HUES48 (cell line): ENCODE results near the gene PTEN.

Source experiments
- H3K27ac ChIP-seq: one replicate; pipeline ENCODE4 v1.7.0; 2013; ENCODE audit warnings: low read depth, low read length, inconsistent platforms
- H3K27me3 ChIP-seq: 2 replicates; pipeline ENCODE4 v1.6.1; 2013; ENCODE audit warnings: mild to moderate bottlenecking, low read length; ENCODE audit not compliant: control insufficient read depth, insufficient read depth
- H3K36me3 ChIP-seq: 2 replicates; pipeline ENCODE4 v1.6.1; 2013; ENCODE audit warnings: low read length; ENCODE audit not compliant: control insufficient read depth, insufficient read depth
- H3K4me1 ChIP-seq: 2 replicates; pipeline ENCODE4 v1.6.1; 2013; ENCODE audit warnings: mild to moderate bottlenecking, low read length; ENCODE audit not compliant: control insufficient read depth, insufficient read depth
- H3K4me3 ChIP-seq: 2 replicates; pipeline ENCODE4 v1.5.1; 2013; ENCODE audit warnings: mild to moderate bottlenecking, low read depth, low read length
- H3K9ac ChIP-seq: 2 replicates; pipeline ENCODE4 v1.6.1; 2013; ENCODE audit warnings: mild to moderate bottlenecking, low read depth, low read length, moderate library complexity
- H3K9me3 ChIP-seq: 2 replicates; pipeline ENCODE4 v1.6.1; 2013; ENCODE audit warnings: low read length; ENCODE audit not compliant: control insufficient read depth, insufficient read depth

Gene PTEN

DNA sequence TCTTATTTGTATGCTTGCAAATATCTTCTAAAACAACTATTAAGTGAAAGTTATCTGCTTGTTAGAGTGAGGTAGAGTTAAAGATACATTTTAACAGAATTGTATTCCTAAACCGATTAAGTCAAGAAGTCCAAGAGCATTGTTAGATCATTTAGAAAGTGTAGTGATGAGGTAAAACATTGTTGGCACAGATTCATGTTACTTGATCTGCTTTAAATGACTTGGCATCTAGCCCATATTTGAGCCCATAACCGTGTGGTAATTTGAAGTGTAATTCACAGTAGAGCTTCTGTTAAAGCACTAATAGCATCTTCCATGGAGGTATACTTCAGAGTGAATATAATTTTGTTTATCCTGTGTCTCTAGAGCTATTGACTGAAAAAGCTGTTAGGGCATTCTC, 62.1 kb downstream of the PTEN start:
- Histone ChIP-seq H3K27ac (no peak overlapping the region), H3K27me3 (no peaks in the 10 kb centered on the region), H3K36me3 (peaks cover 13% of the 10 kb centered on the region; the same call in 1 of the 2 replicates), H3K4me1 (peaks cover 49% of the 10 kb centered on the region), H3K9ac (no peak overlapping the region), H3K4me3 (no peak overlapping the region), H3K9me3 (no peaks in the 10 kb centered on the region)

DNA sequence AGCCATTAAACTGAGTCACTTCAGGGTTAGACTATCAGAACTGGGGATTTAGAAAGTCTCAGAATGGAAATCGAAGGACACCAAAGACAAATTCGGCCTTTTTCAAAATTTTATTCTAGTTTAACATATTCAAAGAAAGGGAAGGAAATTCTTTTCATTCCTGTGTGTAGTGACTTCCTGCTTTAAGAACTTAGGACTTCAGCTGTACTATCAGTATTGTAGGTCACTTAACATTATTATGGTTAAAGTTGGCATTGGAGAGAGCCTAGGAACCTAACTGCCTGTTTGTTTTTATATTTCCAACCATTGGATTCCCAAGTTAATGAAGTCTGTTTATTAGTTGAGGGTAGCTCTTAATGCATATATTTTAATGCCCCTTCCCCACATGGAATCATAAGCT, 63.7 kb downstream of the PTEN start:
- H3K9me3 ChIP-seq, result no peaks in the 10 kb centered on the region
- peaks cover 13% of the 10 kb centered on the region; the same call in 1 of the 2 replicates for H3K36me3 ChIP-seq
- H3K9ac ChIP-seq, result no peak overlapping the region
- no peak overlapping the region for H3K27ac ChIP-seq
- no peaks in the 10 kb centered on the region for H3K27me3 ChIP-seq
- peaks cover 47% of the 10 kb centered on the region for H3K4me1 ChIP-seq
- H3K4me3 ChIP-seq, result no peak overlapping the region

DNA sequence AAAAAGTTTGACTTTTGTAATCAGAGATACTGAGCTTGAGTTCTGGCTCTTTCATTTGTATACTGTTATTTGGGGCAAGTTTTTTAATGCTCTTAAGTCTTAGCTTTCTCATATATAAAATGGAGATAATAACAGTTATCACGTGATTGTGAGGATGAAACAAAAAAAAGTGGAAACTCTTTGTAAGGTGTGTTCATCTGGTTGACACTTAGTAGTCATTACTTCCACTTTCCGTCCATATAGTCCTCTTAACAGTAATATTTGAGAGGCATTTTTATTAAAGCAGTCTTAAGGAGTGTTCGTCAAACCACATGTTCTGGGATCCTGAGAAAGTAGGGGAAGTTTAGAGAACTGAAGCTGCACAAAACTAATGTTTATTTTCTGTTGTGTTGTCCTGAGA, 65.6 kb downstream of the PTEN start:
- no peaks in the 10 kb centered on the region for H3K27me3 ChIP-seq
- H3K9me3 ChIP-seq, result no peaks in the 10 kb centered on the region
- peaks cover 38% of the 10 kb centered on the region for H3K4me1 ChIP-seq
- H3K27ac ChIP-seq, result no peak overlapping the region
- peaks cover 22% of the 10 kb centered on the region for H3K36me3 ChIP-seq
- no peak overlapping the region for H3K9ac ChIP-seq
- H3K4me3 ChIP-seq, result no peak overlapping the region

DNA sequence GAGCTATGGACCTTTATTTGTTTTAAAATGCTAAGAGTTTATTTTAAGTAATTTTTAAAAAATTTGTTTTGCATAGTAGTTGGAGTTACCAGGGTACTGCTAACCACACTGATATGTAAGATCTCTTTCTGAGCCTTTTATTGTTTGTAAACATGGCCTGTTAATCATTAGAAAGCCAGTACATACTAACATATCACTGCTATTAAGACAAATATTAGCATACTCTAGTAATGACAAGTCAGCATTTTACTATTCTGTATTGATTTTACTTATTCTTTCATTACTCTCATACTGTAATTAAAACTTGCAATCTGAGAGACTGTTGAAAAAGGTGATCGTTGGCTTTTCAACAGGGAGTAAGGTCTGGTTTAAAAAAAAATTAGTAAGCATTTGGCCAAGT, 66.7 kb downstream of the PTEN start:
- Histone ChIP-seq H3K4me1 (peaks cover 38% of the 10 kb centered on the region), H3K36me3 (peaks cover 26% of the 10 kb centered on the region), H3K4me3 (no peak overlapping the region), H3K27me3 (no peaks in the 10 kb centered on the region), H3K9me3 (no peaks in the 10 kb centered on the region), H3K9ac (no peak overlapping the region), H3K27ac (no peak overlapping the region)

DNA sequence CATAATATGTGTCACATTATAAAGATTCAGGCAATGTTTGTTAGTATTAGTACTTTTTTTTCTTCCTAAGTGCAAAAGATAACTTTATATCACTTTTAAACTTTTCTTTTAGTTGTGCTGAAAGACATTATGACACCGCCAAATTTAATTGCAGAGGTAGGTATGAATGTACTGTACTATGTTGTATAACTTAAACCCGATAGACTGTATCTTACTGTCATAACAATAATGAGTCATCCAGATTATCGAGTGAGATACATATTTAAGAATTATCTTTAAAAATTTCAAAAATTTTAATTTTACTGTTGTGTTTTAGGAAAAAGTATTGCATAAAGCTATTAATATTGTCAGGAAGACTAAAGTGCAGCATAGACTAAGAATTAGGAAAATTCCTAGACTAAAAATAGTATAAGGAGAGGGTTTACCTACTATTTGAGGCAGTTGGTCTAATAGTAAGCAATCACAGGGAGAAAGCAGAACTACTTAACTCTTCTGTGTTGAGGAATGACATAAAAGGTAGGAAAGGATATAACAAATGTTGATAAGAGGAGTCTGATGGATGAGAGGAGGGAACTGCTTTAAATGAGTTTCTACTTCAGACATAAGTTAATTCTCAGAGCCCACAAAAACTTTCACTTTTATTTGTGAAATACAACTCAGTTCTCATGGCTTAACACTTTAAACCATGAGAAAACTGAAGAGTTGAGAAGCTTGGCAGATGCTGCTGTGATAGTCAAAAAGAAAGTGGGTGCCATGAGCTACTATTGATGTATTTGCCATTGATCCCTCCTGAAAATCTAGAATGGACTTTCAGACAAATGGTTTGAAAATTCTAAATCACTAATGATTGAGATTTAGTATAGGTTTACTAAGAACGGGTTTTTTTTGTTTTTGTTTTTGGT, 67.8 kb downstream of the PTEN start:
- no peak overlapping the region for H3K27ac ChIP-seq
- H3K4me3 ChIP-seq, result no peak overlapping the region
- H3K36me3 ChIP-seq, result peaks cover 25% of the 10 kb centered on the region
- H3K9me3 ChIP-seq, result no peaks in the 10 kb centered on the region
- H3K9ac ChIP-seq, result no peak overlapping the region
- H3K4me1 ChIP-seq, result peaks cover 35% of the 10 kb centered on the region
- no peaks in the 10 kb centered on the region for H3K27me3 ChIP-seq

DNA sequence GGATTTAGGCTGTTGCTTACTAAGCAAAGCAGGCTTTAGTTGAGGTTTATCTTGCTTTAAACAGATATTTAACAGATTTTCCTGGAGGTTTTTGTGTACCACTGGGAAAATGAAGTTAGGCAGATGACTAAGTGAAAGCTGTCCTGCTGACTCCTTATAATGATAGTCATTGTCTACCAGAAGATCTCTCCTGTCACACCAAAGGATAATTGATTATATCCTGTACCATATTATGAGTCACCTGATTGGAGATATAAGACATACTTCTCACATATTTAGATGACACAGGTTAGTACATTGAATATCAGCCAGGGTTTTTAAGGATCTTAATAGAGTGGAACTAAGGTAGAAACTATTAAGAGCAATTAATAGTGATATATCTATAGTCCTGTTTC, 68.4 kb downstream of the PTEN start:
- Histone ChIP-seq H3K9me3 (no peaks in the 10 kb centered on the region), H3K27me3 (no peaks in the 10 kb centered on the region), H3K4me1 (peaks cover 35% of the 10 kb centered on the region; the same call in 1 of the 2 replicates), H3K27ac (no peak overlapping the region), H3K4me3 (no peak overlapping the region), H3K9ac (no peak overlapping the region), H3K36me3 (peaks cover 27% of the 10 kb centered on the region)

DNA sequence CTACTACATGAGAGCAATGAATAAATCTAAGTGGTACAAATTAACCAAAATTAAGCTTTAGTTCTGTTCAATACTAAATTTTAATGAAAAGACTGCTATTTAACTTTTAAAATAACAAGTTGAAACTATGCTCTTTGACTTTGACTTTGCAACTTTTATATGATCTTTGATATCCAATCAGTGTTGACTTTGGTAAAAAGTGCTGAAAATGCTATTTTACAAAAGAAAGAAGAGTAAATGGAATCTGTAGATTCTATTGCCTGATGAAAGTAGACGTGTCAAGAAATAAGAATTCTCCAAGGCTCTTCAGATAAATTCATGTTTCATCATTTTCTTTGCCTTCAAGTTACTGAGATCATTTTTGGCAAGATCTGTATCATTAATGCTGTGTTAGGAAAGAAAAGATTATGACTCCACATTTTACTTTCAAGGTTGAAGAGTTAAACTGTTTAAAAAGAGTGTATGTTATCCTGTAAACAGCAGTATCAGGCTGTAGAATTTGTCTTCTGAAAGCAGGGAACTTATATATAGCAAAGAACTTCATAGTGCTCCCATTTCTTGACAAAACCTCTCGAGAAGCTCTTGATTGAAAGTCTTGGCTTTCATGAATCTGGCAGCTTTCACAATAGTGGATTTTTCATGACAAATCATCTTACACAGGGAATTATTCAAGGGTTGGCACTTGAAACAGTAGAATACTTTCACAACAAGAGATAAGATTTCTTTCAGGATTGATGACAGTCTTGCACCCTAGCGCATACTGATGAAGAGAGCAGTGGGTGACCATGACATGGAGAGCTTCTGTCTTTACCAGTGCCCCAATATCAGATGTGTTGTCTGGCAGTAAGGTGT, 72.1 kb downstream of the PTEN start:
- peaks cover 39% of the 10 kb centered on the region for H3K4me1 ChIP-seq
- no peak overlapping the region for H3K9ac ChIP-seq
- H3K27ac ChIP-seq, result no peak overlapping the region
- no peak overlapping the region for H3K4me3 ChIP-seq
- H3K9me3 ChIP-seq, result no peaks in the 10 kb centered on the region
- H3K27me3 ChIP-seq, result no peaks in the 10 kb centered on the region
- H3K36me3 ChIP-seq, result peaks cover 28% of the 10 kb centered on the region

DNA sequence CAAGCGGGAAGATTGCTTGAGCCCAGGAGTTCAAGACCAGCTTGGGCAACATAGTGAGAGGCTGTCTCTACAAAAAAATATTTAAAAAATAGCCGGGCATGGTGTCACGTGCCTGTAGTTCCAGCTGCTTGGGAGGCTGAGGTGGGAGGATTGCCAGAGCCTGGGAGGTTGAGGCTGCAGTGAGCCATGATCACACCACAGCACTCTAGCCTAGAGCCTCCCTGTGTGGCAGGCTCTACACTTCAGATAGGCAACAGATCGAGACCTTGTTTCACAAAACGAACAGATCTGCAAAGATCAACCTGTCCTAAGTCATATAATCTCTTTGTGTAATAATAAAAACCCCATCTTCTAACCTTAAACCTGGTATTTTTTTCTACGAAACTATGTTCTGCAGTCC, 76.8 kb downstream of the PTEN start:
- Histone ChIP-seq H3K27ac (no peak overlapping the region), H3K4me3 (no peak overlapping the region), H3K4me1 (peaks cover 34% of the 10 kb centered on the region), H3K9me3 (no peaks in the 10 kb centered on the region), H3K27me3 (no peaks in the 10 kb centered on the region), H3K9ac (no peak overlapping the region), H3K36me3 (peaks cover 19% of the 10 kb centered on the region)

DNA sequence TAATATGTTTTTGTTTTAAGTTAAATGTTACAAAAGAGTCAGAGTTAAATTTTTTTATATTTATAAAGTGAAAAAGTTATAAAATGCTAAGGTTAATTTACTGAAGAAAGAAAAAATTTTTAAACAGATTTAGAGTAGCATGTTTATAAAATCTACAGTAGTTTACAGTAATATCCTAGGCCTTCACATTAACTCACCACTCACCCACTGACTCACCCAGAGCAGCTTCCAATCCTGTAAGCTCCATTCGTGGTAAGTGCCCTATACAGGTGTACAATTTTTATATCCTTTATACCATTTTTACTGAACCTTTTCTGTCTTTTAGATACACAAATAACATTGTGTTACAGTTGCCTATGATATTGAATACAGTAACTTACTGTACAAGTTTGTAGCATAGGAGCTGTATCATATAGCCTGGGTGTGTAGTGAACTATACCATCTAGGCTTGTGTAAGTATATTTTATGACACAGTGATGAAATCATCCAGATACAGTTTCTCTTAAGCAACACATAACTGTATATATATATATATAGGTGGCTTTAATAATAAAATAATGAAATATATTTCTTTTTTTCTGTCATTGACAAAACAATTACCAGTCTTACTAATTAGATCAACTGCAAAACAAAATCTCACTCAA, 79.6 kb downstream of the PTEN start:
- Histone ChIP-seq H3K4me1 (peaks cover 16% of the 10 kb centered on the region), H3K9me3 (no peaks in the 10 kb centered on the region), H3K4me3 (no peak overlapping the region), H3K27ac (no peak overlapping the region), H3K9ac (no peak overlapping the region), H3K27me3 (no peaks in the 10 kb centered on the region), H3K36me3 (peaks cover 4% of the 10 kb centered on the region)

DNA sequence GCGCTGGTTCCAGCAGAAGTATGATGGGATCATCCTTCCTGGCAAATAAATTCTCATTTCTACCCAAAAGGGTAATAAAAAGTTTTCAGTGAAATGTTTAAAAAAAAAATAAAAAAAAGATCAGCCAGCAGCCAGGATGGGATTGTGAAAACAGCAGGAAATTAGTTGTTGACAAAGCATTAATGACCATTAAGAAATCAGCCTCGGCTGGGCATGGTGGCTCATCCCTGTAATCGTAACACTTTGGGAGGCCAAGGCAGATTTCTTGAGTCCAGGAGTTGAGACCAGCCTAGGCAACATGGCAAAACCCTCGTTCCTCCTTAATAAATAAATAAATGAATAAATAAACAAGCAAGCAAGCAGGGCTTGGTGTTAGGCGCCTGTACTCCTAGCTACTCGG, 82.6 kb downstream of the PTEN start:
- Histone ChIP-seq H3K27ac (no peak overlapping the region), H3K36me3 (peaks cover 4% of the 10 kb centered on the region), H3K9ac (no peak overlapping the region), H3K4me1 (peaks cover 4% of the 10 kb centered on the region; the same call in 1 of the 2 replicates), H3K4me3 (no peak overlapping the region), H3K9me3 (no peaks in the 10 kb centered on the region), H3K27me3 (no peaks in the 10 kb centered on the region)
